PC-9 (cell line): Measurements from ENCODE around the gene ZFP14. TPM values are rescaled to one million over a fixed set of nuclear protein-coding genes. Genes with fewer than 3 reads are reported as not detected.
"Not testable (repeated sequence)": the region's sequence is repeated elsewhere in the genome, so short reads cannot be mapped to it uniquely, and the experiment has no call there.

ENCODE experiments used
- BruUV-seq: library from RNA; stranded (reverse); fragments of 400-500 nt; replicated peaks from 2 replicates; lab custom pipeline; 2021; lab: Mats Ljungman, UMichigan
- CTCF ChIA-PET: fragments of 300-600 bp; sonication (Branson Sonifier 250); formaldehyde crosslinking; loops from one replicate; lab custom pipeline; 2022; ENCODE audit warnings: antibody characterized with exemption; lab: Charles Lee
- POLR2A ChIA-PET: fragments of 300-600 bp; sonication (Branson Sonifier 250); formaldehyde crosslinking; loops from one replicate; lab custom pipeline; 2022; ENCODE audit warnings: antibody characterized with exemption; ENCODE audit not compliant: unreplicated experiment; lab: Charles Lee
- DNase-seq, 2 experiments: peaks; one replicate each; pipeline versions ENCODE4 v3.0.0 to v3.0.0-alpha.2; 2015 to 2022; ENCODE audit warnings: mixed read lengths in 1 of 2
- H2AFZ ChIP-seq: fragments of 200-600 bp; sonication (generic); 2 replicates; pipeline ENCODE4 v1.8.1; 2017; ENCODE audit warnings: antibody characterized with exemption
- H3F3A ChIP-seq: fragments of 200-600 bp; sonication (generic); 2 replicates; pipeline ENCODE4 v1.8.1; 2017; ENCODE audit warnings: antibody characterized with exemption, mild to moderate bottlenecking, low read depth; ENCODE audit not compliant: insufficient read depth
- H3K27ac ChIP-seq: fragments of 200-600 bp; sonication (generic); 2 replicates; pipeline ENCODE4 v1.6.1; 2016; ENCODE audit warnings: mixed run types
- H3K27me3 ChIP-seq: fragments of 200-600 bp; sonication (generic); 2 replicates; pipeline ENCODE4 v1.6.1; 2016; ENCODE audit warnings: low read depth, mixed run types; ENCODE audit not compliant: insufficient read depth
- H3K36me3 ChIP-seq: fragments of 200-600 bp; sonication (generic); 2 replicates; pipeline ENCODE4 v1.6.1; 2016; ENCODE audit warnings: low read depth, mixed run types
- H3K4me1 ChIP-seq: fragments of 200-600 bp; sonication (generic); replicated peaks from 2 replicates; pipeline ENCODE4 v1.6.1; 2016; ENCODE audit warnings: mixed run types; ENCODE audit not compliant: insufficient read depth
- H3K4me2 ChIP-seq: fragments of 200-600 bp; sonication (generic); 2 replicates; pipeline ENCODE4 v1.6.1; 2017; ENCODE audit warnings: mixed run types
- H3K4me3 ChIP-seq: fragments of 200-600 bp; sonication (generic); 2 replicates; pipeline ENCODE4 v1.6.1; 2016; ENCODE audit warnings: mixed run types
- H3K79me2 ChIP-seq: fragments of 200-600 bp; sonication (generic); 2 replicates; pipeline ENCODE4 v1.6.1; 2017; ENCODE audit warnings: low read depth, mixed run types
- H3K9me2 ChIP-seq: fragments of 200-600 bp; sonication (generic); 2 replicates; pipeline ENCODE4 v1.8.1; 2017; ENCODE audit warnings: mild to moderate bottlenecking; ENCODE audit not compliant: insufficient read depth
- H3K9me3 ChIP-seq: fragments of 200-600 bp; sonication (generic); 2 replicates; pipeline ENCODE4 v1.8.1; 2016; ENCODE audit warnings: low read depth; ENCODE audit not compliant: insufficient read depth
- H4K20me1 ChIP-seq: fragments of 200-600 bp; sonication (generic); 2 replicates; pipeline ENCODE4 v1.8.1; 2017; ENCODE audit not compliant: insufficient read depth
- CTCF ChIP-seq: fragments of 200-600 bp; sonication (generic); conservative IDR thresholded peaks from 2 replicates; pipeline ENCODE4 v1.6.1; 2017; ENCODE audit warnings: mixed run types, antibody characterized with exemption, mild to moderate bottlenecking, moderate library complexity
- EZH2 ChIP-seq: fragments of 200-600 bp; sonication (generic); IDR thresholded peaks from 2 replicates; pipeline ENCODE4 v1.8.0; 2017; ENCODE audit warnings: antibody characterized with exemption, low read depth
- intact Hi-C: fragments of 100-400 bp; cut with micrococcal nuclease; formaldehyde crosslinking; loops from one replicate; pipeline ENCODE4 v1.10.0; 2022; ENCODE audit not compliant: unreplicated experiment
- total RNA-seq: library from RNA; stranded (reverse); gene quantifications from 2 replicates; pipeline ENCODE4 v1.2.3, GENCODE V29; 2021

Gene ZFP14
- total RNA-seq, 1 experiment from 2014 or later, result 6.7 TPM

GRCh38 chr19:36331353-36332228 is 47.4 kb downstream of the ZFP14 start:
- H2AFZ ChIP-seq, result peak overlapping the region; percentile 88
- H3K36me3 ChIP-seq, result peaks cover 41% of the 10 kb centered on the region
- peaks cover 25% of the 10 kb centered on the region for H3K79me2 ChIP-seq
- no peaks in the 10 kb centered on the region for H3K9me2 ChIP-seq
- H3K27ac ChIP-seq, result peak overlapping the region; percentile 48
- no peaks in the 10 kb centered on the region for H4K20me1 ChIP-seq
- intact Hi-C loops, result no loop called here
- H3K27me3 ChIP-seq, result no peaks in the 10 kb centered on the region
- TF ChIP-seq EZH2, result no peak
- no peak for TF ChIP-seq CTCF
- ChIA-PET POLR2A (no interaction called here), CTCF (no interaction called here)
- TSS peak; percentile 44 for BruUV-seq
- no peaks in the 10 kb centered on the region; the same call in 1 of the 2 replicates for H3F3A ChIP-seq
- DNase-seq, result peak; percentile 93 to 95
- peak overlapping the region; percentile 69 for H3K4me3 ChIP-seq
- peaks cover 19% of the 10 kb centered on the region for H3K9me3 ChIP-seq
- peak overlapping the region; percentile 86 for H3K4me2 ChIP-seq
- H3K4me1 ChIP-seq, result 0 out of 2 replicates have a peak, but pooled peaks cover 6% of the 10 kb centered on the region

GRCh38 chr19:36330216-36330615 is 48.8 kb downstream of the ZFP14 start:
- no peak overlapping the region for H2AFZ ChIP-seq
- no peaks in the 10 kb centered on the region for H3K9me2 ChIP-seq
- DNase-seq, result no peak
- no peaks in the 10 kb centered on the region for H3K27me3 ChIP-seq
- 0 out of 2 replicates have a peak, but pooled peaks cover 6% of the 10 kb centered on the region for H3K4me1 ChIP-seq
- H3K27ac ChIP-seq, result no peak overlapping the region
- intact Hi-C loops, result no loop called here
- ChIA-PET POLR2A (no interaction called here), CTCF (no interaction called here)
- H3K36me3 ChIP-seq, result peaks cover 48% of the 10 kb centered on the region
- peak overlapping the region; percentile 86 for H3K4me2 ChIP-seq
- no peaks in the 10 kb centered on the region; the same call in 1 of the 2 replicates for H3F3A ChIP-seq
- no TSS peak for BruUV-seq
- TF ChIP-seq EZH2, result no peak
- TF ChIP-seq CTCF, result no peak
- peaks cover 14% of the 10 kb centered on the region; the same call in 1 of the 2 replicates for H3K9me3 ChIP-seq
- H3K4me3 ChIP-seq, result peak overlapping the region; percentile 69
- H3K79me2 ChIP-seq, result peaks cover 25% of the 10 kb centered on the region
- no peaks in the 10 kb centered on the region for H4K20me1 ChIP-seq

- intact Hi-C loops, CTCF ChIA-PET: not testable (repeated sequence)
Measured at GRCh38 chr19:36329534-36329933, 49.5 kb downstream of the ZFP14 start.

GRCh38 chr19:36326649-36327048 is 52.4 kb downstream of the ZFP14 start:
- H3K4me3 ChIP-seq, H3F3A ChIP-seq, POLR2A ChIA-PET, H3K4me2 ChIP-seq, H3K27ac ChIP-seq, intact Hi-C loops, BruUV-seq, H4K20me1 ChIP-seq, CTCF ChIA-PET, H3K4me1 ChIP-seq, DNase-seq, H3K9me2 ChIP-seq, H3K27me3 ChIP-seq, H2AFZ ChIP-seq: not testable (repeated sequence)
- peaks cover 14% of the 10 kb centered on the region; the same call in 1 of the 2 replicates for H3K9me3 ChIP-seq
- peaks cover 50% of the 10 kb centered on the region for H3K36me3 ChIP-seq
- peaks cover 25% of the 10 kb centered on the region for H3K79me2 ChIP-seq

More at GRCh38 chr19:36329534-36329933, 49.5 kb downstream of the ZFP14 start:
- Histone ChIP-seq H3K36me3 (peaks cover 50% of the 10 kb centered on the region), H3K9me3 (peaks cover 14% of the 10 kb centered on the region; the same call in 1 of the 2 replicates), H3K4me3 (0 out of 2 replicates have a peak overlapping the region, but pooled peaks have one; percentile 69), H3K79me2 (peaks cover 25% of the 10 kb centered on the region)
- H3K4me2 ChIP-seq, H3K9me2 ChIP-seq, H2AFZ ChIP-seq, DNase-seq, H3F3A ChIP-seq, POLR2A ChIA-PET, H3K4me1 ChIP-seq, H3K27me3 ChIP-seq, H4K20me1 ChIP-seq, BruUV-seq, H3K27ac ChIP-seq: not testable (repeated sequence)

- POLR2A ChIA-PET, H3K36me3 ChIP-seq, H2AFZ ChIP-seq, H3F3A ChIP-seq, H3K27ac ChIP-seq, H3K9me3 ChIP-seq, BruUV-seq, H3K4me2 ChIP-seq, CTCF ChIA-PET, intact Hi-C loops, H3K4me3 ChIP-seq, H3K27me3 ChIP-seq, DNase-seq, H4K20me1 ChIP-seq, H3K4me1 ChIP-seq, H3K79me2 ChIP-seq, H3K9me2 ChIP-seq: not testable (repeated sequence)
Measured at GRCh38 chr19:36315164-36315563, 63.8 kb downstream of the ZFP14 start.
